HepG2 (cell line): Measurements from ENCODE around the gene POU2AF2. TPM values are rescaled to one million over a fixed set of nuclear protein-coding genes. Genes with fewer than 3 reads are reported as not detected.

ENCODE experiments used
- ATAC-seq: fragments of 200-7000 bp; cut with Tn5 transposase; 3 replicates; pipeline ENCODE4 v1.9.1; 2020; ENCODE audit warnings: mild to moderate bottlenecking, moderate library complexity
- BruUV-seq: library from RNA; stranded (reverse); fragments of 400-500 nt; replicated peaks from 2 replicates; lab custom pipeline; 2021; lab: Mats Ljungman, UMichigan
- CTCF ChIA-PET: fragments of 300-600 bp; formaldehyde crosslinking; extraction: SDS; loops from one replicate; lab custom pipeline; 2021; ENCODE audit warnings: low total read pairs, inconsistent platforms, low intra/inter-chr PET ratio; lab: Yijun Ruan, JAX
- POLR2A ChIA-PET: fragments of 350-600 bp; sonication (Branson Sonifier 250); formaldehyde crosslinking; loops from one replicate; lab custom pipeline; 2020; ENCODE audit warnings: antibody characterized with exemption, inconsistent platforms; lab: Yijun Ruan, JAX
- DNase-seq: peaks from one replicate; pipeline ENCODE4 v3.0.0-alpha.2; 2015; ENCODE audit warnings: low spot score
- FAIRE-seq: peaks from 3 replicates; lab custom pipeline; 2011; peaks lifted over from hg19 to GRCh38; lab: Jason Lieb, UNC
- H2AFZ ChIP-seq: one replicate; pipeline ENCODE4 v1.6.1; 2011; ENCODE audit warnings: low read length, inconsistent platforms
- H3K27ac ChIP-seq: fragments of 300-600 bp; 3 replicates; pipeline ENCODE4 v1.8.0; 2011; ENCODE audit warnings: mixed run types, mild to moderate bottlenecking, mixed read lengths, low read length, inconsistent platforms; ENCODE audit not compliant: insufficient read depth; ENCODE audit errors: extremely low read length
- H3K27me3 ChIP-seq, 2 experiments: fragments of 200-600 bp in 1 of 2; 2 replicates in 1 of 2; 3 replicates in 1 of 2; pipeline versions ENCODE4 v1.6.0 to v1.8.0; 2011; ENCODE audit warnings: low read length in 2 of 2, mild to moderate bottlenecking in 2 of 2, moderate library complexity in 2 of 2, inconsistent platforms in 1 of 2; ENCODE audit not compliant: insufficient read depth in 2 of 2, control insufficient read depth in 1 of 2
- H3K36me3 ChIP-seq, 2 experiments: fragments of 200-600 bp in 1 of 2; replicated peaks in 1 of 2; 2 replicates in 1 of 2; 3 replicates in 1 of 2; pipeline versions ENCODE4 v1.5.1 to v1.8.0; 2011; ENCODE audit warnings: low read length in 2 of 2, inconsistent platforms in 1 of 2; ENCODE audit not compliant: insufficient read depth in 2 of 2, control insufficient read depth in 1 of 2
- H3K4me1 ChIP-seq: 2 replicates; pipeline ENCODE4 v1.5.1; 2012; ENCODE audit warnings: low read length, inconsistent platforms; ENCODE audit not compliant: insufficient read depth
- H3K4me2 ChIP-seq: 2 replicates; pipeline ENCODE4 v1.6.0; 2011; ENCODE audit warnings: low read depth, low read length, inconsistent platforms
- H3K4me3 ChIP-seq, 3 experiments: fragments of 200-600 bp in 1 of 3; sonication (generic), shearing (Covaris generic) in 1 of 3; replicated peaks in 1 of 3; 2 replicates each; pipeline ENCODE4 v1.5.1; 2011 to 2016; ENCODE audit warnings: low read length in 3 of 3, inconsistent platforms in 2 of 3, low read depth in 2 of 3, mild to moderate bottlenecking in 2 of 3, control low read depth in 1 of 3, mixed read lengths in 1 of 3; ENCODE audit not compliant: insufficient read depth in 1 of 3
- H3K79me2 ChIP-seq: one replicate; pipeline ENCODE4 v1.6.1; 2011; ENCODE audit warnings: low read length, inconsistent platforms; ENCODE audit not compliant: insufficient read depth
- H3K9ac ChIP-seq: 2 replicates; pipeline ENCODE4 v1.6.0; 2011; ENCODE audit warnings: mild to moderate bottlenecking, low read depth, low read length, inconsistent platforms; ENCODE audit not compliant: insufficient read depth
- H3K9me3 ChIP-seq: 2 replicates; pipeline ENCODE4 v1.5.1; 2012; ENCODE audit warnings: mild to moderate bottlenecking, low read length
- H4K20me1 ChIP-seq: 2 replicates; pipeline ENCODE4 v1.6.0; 2011; ENCODE audit warnings: inconsistent platforms, mild to moderate bottlenecking, low read length, moderate library complexity; ENCODE audit not compliant: insufficient read depth
- CENPX ChIP-seq: sonication (generic); formaldehyde crosslinking; IDR thresholded peaks from 2 replicates; pipeline ENCODE4 v1.9.0; 2021; ENCODE audit warnings: mild to moderate bottlenecking, missing genetic modification reagents, moderate library complexity
- IRF1 ChIP-seq: sonication (generic); formaldehyde crosslinking; IDR thresholded peaks from 2 replicates; pipeline ENCODE4 v1.4.0; 2020; ENCODE audit warnings: low read depth, mild to moderate bottlenecking, missing genetic modification reagents
- ISL2 ChIP-seq: sonication (generic); formaldehyde crosslinking; IDR thresholded peaks from 2 replicates; pipeline ENCODE4 v1.5.0; 2020; ENCODE audit warnings: missing genetic modification reagents
- PLRG1 ChIP-seq: fragments of 450-650 bp; conservative IDR thresholded peaks from 2 replicates; pipeline ENCODE4 v1.6.1; 2016
- POLR2AphosphoS5 ChIP-seq: IDR thresholded peaks from 2 replicates; pipeline ENCODE4 v1.6.1; 2012; ENCODE audit warnings: low read depth, low read length
- RNF2 ChIP-seq: fragments of 450-650 bp; conservative IDR thresholded peaks from 2 replicates; pipeline ENCODE4 v1.6.1; 2016; ENCODE audit warnings: low read depth
- SMARCE1 ChIP-seq: fragments of 450-650 bp; IDR thresholded peaks from 2 replicates; pipeline ENCODE4 v1.6.1; 2017; ENCODE audit warnings: borderline replicate concordance
- SRY ChIP-seq: sonication (generic); formaldehyde crosslinking; IDR thresholded peaks from 2 replicates; pipeline ENCODE4 v1.8.0; 2022; ENCODE audit warnings: mild to moderate bottlenecking, missing genetic modification reagents
- TEF ChIP-seq: sonication (generic); formaldehyde crosslinking; IDR thresholded peaks from 2 replicates; pipeline ENCODE4 v1.5.0; 2020; ENCODE audit warnings: missing genetic modification reagents
- ZNF138 ChIP-seq: sonication (generic); formaldehyde crosslinking; IDR thresholded peaks from 2 replicates; pipeline ENCODE4 v1.5.0; 2020; ENCODE audit warnings: mild to moderate bottlenecking, low read depth, missing genetic modification reagents
- ZNF20 ChIP-seq: sonication (generic); formaldehyde crosslinking; IDR thresholded peaks from 2 replicates; pipeline ENCODE4 v1.4.0; 2020; ENCODE audit warnings: mild to moderate bottlenecking, moderate library complexity, missing genetic modification reagents
- ZNF33A ChIP-seq: sonication (generic); formaldehyde crosslinking; IDR thresholded peaks from 2 replicates; pipeline ENCODE4 v1.5.1; 2020; ENCODE audit warnings: missing genetic modification reagents, mild to moderate bottlenecking, moderate library complexity, borderline replicate concordance
- ZNF678 ChIP-seq: sonication (generic); formaldehyde crosslinking; IDR thresholded peaks from 2 replicates; pipeline ENCODE4 v1.4.0; 2020; ENCODE audit warnings: mild to moderate bottlenecking, missing genetic modification reagents
- ZNF800 ChIP-seq: sonication (generic); formaldehyde crosslinking; IDR thresholded peaks from 2 replicates; pipeline ENCODE4 v1.4.0; 2020; ENCODE audit warnings: missing genetic modification reagents
- WGBS: methylation state at CpG from one replicate; pipeline ENCODE4 v1.1.6; 2017; ENCODE audit warnings: low lambda C conversion rate; 5-methylcytosine and 5-hydroxymethylcytosine counted together
- in situ Hi-C: cut with HindIII; loops from 2 replicates; pipeline ENCODE4 v1.10.0; 2017; ENCODE audit warnings: low pct_unique_long_range_greater_than_20kb; ENCODE audit not compliant: extremely low pct_ligation_motif_present
- intact Hi-C: fragments of 100-400 bp; cut with micrococcal nuclease; formaldehyde crosslinking; loops from one replicate; pipeline ENCODE4 v1.10.0; 2022; ENCODE audit not compliant: unreplicated experiment
- polyA plus RNA-seq, 8 experiments: library from polyadenylated mRNA; depleted of rRNA in 3 of 8; stranded (reverse) in 7 of 8; unstranded in 1 of 8; fragments of >200 nt; fragmentation: Illumina TruSeq in 4 of 8; extraction: Trizol in 4 of 8; gene quantifications; 2 replicates each; pipeline versions ENCODE4 v1.2.1 to v1.2.3, GENCODE V29; 2011 to 2016; ENCODE audit warnings: low read depth in 4 of 8, missing spikeins in 1 of 8, mixed read lengths in 1 of 8; ENCODE audit not compliant: insufficient read depth in 1 of 8
- total RNA-seq, 5 experiments: library from RNA; depleted of rRNA; stranded (reverse); fragments of >200 nt; fragmentation: Illumina TruSeq; extraction: Trizol; gene quantifications; 2 replicates each; pipeline ENCODE4 v1.2.3, GENCODE V29; 2016; ENCODE audit warnings: low read depth in 1 of 5
- TF ChIP-seq, protein P1 (sequence below): sonication (generic); formaldehyde crosslinking; IDR thresholded peaks from 2 replicates; pipeline ENCODE4 v1.4.0; 2020; ENCODE audit warnings: missing genetic modification reagents, borderline replicate concordance
- TF ChIP-seq, protein P2 (sequence below): sonication (generic); formaldehyde crosslinking; IDR thresholded peaks from 2 replicates; pipeline ENCODE4 v1.8.1; 2023; ENCODE audit warnings: mild to moderate bottlenecking, inconsistent platforms, moderate library complexity, missing genetic modification reagents, borderline replicate concordance
- TF ChIP-seq, protein P3 (sequence below): sonication (generic); formaldehyde crosslinking; IDR thresholded peaks from 2 replicates; pipeline ENCODE4 v1.9.0; 2022; ENCODE audit warnings: low read depth, missing genetic modification reagents

The POU2AF2 gene
- total and polyA plus RNA-seq, 2 of the 13 experiments (the other 11 are each of a cell fraction or from before 2014, with no cell fraction given), result 0.11 TPM; not detected in 1

DNA sequence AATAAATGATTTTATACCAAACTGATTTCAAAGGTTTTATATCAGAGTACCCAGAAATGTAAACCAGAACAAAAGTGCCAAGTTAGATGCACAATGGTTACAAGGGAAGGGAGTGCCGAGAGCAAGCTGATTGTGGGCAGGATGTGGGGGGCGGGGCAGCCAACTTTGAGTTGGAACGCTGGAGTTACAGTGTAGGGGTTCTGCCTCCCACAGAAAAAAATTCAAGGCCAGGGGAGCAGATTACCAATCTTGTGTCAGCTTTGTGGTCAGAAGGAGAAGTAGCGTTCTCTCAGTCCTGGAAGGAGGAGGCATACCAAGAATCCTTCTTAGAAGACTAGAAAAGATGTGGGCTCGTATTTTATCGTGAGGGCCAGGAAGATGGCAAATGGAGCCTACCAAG lies 15.9 kb upstream of the POU2AF2 start:
- FAIRE-seq (no peak), DNase-seq (no peak), ATAC-seq (no peak)
- Histone ChIP-seq H3K4me3 (no peak overlapping the region), H3K27me3 (peaks cover 0 to 15% of the 10 kb centered on the region in 2 experiments; a peak in 2 of 5 replicates), H3K79me2 (no peaks in the 10 kb centered on the region), H3K4me2 (no peak overlapping the region), H3K9ac (no peak overlapping the region), H3K27ac (no peak overlapping the region), H4K20me1 (no peaks in the 10 kb centered on the region), H3K36me3 (no peaks in the 10 kb centered on the region), H3K4me1 (peaks cover 11% of the 10 kb centered on the region), H3K9me3 (no peaks in the 10 kb centered on the region), H2AFZ (no peak overlapping the region)
- in situ Hi-C loops (loop anchor here (10.0 kb wide), 1 partner anchor 765 kb away; no protein-coding TSS in a partner anchor), intact Hi-C loops (loop anchor here (1.0 to 5.0 kb wide), 3 partner anchors 218 to 787 kb away; no protein-coding TSS in a partner anchor)
- POLR2A ChIA-PET, result no interaction called here
- no TSS peak for BruUV-seq
- 38% methylated on average over 6 of the region's 6 CpGs for WGBS
- CTCF ChIA-PET, result interaction anchor here (1.2 to 1.9 kb wide), 3 partner anchors 194 to 782 kb away, joined by 4 to 7 read pairs (median 6); no protein-coding TSS in a partner anchor
- TF ChIP-seq CENPX (CRISPR knock-in tag), result no peak
- TF ChIP-seq ZNF800 (CRISPR knock-in tag), result no peak
- no peak for TF ChIP-seq ZNF678 (CRISPR knock-in tag)
- TF ChIP-seq, protein P1, sequence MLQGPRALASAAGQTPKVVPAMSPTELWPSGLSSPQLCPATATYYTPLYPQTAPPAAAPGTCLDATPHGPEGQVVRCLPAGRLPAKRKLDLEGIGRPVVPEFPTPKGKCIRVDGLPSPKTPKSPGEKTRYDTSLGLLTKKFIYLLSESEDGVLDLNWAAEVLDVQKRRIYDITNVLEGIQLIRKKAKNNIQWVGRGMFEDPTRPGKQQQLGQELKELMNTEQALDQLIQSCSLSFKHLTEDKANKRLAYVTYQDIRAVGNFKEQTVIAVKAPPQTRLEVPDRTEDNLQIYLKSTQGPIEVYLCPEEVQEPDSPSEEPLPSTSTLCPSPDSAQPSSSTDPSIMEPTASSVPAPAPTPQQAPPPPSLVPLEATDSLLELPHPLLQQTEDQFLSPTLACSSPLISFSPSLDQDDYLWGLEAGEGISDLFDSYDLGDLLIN (CRISPR knock-in tag), result no peak
- TF ChIP-seq, protein P2, sequence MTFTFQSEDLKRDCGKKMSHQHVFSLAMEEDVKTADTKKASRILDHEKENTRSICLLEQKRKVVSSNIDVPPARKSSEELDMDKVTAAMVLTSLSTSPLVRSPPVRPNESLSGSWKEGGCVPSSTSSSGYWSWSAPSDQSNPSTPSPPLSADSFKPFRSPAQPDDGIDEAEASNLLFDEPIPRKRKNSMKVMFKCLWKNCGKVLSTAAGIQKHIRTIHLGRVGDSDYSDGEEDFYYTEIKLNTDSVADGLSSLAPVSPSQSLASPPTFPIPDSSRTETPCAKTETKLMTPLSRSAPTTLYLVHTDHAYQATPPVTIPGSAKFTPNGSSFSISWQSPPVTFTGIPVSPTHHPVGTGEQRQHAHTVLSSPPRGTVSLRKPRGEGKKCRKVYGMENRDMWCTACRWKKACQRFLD, result no peak
- TF ChIP-seq SMARCE1, result no peak
- TF ChIP-seq IRF1, result no peak
- no peak for TF ChIP-seq SRY (CRISPR knock-in tag)
- TF ChIP-seq RNF2, result no peak
- TF ChIP-seq ZNF20, result no peak
- TF ChIP-seq, protein P3, sequence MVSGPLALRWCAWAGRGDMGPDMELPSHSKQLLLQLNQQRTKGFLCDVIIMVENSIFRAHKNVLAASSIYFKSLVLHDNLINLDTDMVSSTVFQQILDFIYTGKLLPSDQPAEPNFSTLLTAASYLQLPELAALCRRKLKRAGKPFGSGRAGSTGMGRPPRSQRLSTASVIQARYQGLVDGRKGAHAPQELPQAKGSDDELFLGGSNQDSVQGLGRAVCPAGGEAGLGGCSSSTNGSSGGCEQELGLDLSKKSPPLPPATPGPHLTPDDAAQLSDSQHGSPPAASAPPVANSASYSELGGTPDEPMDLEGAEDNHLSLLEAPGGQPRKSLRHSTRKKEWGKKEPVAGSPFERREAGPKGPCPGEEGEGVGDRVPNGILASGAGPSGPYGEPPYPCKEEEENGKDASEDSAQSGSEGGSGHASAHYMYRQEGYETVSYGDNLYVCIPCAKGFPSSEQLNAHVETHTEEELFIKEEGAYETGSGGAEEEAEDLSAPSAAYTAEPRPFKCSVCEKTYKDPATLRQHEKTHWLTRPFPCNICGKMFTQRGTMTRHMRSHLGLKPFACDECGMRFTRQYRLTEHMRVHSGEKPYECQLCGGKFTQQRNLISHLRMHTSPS (CRISPR knock-in tag), result no peak
- TF ChIP-seq ZNF33A (CRISPR knock-in tag), result no peak
- no peak for TF ChIP-seq ZNF138 (CRISPR knock-in tag)
- no peak for TF ChIP-seq POLR2AphosphoS5
- no peak for TF ChIP-seq PLRG1
- no peak for TF ChIP-seq TEF (CRISPR knock-in tag)
- TF ChIP-seq ISL2 (CRISPR knock-in tag), result no peak
